AG10803 (cell line): ENCODE measurements around the gene MAP4K5.
A peak's percentile ranks its signal among the peaks of the same experiment; 100 is the strongest.

Experiments used
- DNase-seq: peaks from one replicate; pipeline ENCODE4 v3.0.0; 2010; ENCODE audit warnings: low read depth
- H3K4me3 ChIP-seq: 2 replicates; pipeline ENCODE4 v1.5.1; 2011; ENCODE audit warnings: mild to moderate bottlenecking, low read length, control low read depth
- TF ChIP-seq, protein P1 (sequence below): conservative IDR thresholded peaks from 2 replicates; pipeline ENCODE4 v1.5.1; 2011; ENCODE audit warnings: mild to moderate bottlenecking, low read length, control low read depth, inconsistent platforms

MAP4K5 gene

DNA sequence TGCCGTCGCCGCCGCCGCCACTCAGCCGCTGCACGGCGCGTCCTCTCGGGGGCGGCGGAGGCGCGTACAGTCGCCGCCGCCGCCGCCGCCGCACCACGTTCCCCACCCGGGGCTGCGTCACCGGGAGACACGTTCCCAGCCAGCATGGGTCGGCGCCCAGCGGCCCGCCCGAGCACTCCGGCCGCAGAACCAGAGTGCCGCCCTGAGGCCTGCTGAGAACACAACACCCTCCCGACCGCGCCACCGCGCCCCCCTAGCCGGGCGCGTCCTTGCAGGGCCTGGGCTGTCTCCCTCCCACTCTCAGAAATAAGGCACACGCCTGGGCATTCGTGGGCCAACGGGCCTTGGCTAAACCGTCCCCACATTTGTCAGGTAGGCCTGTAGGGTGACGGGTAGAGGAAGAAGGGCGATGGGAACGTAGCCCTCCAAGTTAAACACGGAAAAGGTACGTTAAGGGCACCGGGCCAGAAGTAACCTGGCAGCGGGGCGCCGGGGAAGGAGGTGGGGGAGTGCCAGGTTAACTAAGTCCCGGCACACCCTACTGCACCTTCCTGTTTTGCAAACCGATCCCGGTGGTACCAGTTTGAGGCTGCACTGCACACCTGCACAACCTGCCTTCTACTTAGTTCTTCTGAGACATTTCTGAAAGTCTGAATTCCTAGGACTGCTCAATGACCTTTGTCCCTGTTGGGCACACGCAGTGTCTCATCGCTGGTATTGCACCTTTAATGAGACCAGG lies at the start of gene MAP4K5:
Gene MAP4K5 (minus strand): TSS at position 68 of the 739 bp plus-strand sequence. CDS start 520 bp downstream, outside the sequence.
- peak within 1 kb of the TSS; percentile 75 for H3K4me3 ChIP-seq
- peak; percentile 90 for DNase-seq
- TF ChIP-seq, protein P1, sequence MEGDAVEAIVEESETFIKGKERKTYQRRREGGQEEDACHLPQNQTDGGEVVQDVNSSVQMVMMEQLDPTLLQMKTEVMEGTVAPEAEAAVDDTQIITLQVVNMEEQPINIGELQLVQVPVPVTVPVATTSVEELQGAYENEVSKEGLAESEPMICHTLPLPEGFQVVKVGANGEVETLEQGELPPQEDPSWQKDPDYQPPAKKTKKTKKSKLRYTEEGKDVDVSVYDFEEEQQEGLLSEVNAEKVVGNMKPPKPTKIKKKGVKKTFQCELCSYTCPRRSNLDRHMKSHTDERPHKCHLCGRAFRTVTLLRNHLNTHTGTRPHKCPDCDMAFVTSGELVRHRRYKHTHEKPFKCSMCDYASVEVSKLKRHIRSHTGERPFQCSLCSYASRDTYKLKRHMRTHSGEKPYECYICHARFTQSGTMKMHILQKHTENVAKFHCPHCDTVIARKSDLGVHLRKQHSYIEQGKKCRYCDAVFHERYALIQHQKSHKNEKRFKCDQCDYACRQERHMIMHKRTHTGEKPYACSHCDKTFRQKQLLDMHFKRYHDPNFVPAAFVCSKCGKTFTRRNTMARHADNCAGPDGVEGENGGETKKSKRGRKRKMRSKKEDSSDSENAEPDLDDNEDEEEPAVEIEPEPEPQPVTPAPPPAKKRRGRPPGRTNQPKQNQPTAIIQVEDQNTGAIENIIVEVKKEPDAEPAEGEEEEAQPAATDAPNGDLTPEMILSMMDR = peak; percentile 76

DNA sequence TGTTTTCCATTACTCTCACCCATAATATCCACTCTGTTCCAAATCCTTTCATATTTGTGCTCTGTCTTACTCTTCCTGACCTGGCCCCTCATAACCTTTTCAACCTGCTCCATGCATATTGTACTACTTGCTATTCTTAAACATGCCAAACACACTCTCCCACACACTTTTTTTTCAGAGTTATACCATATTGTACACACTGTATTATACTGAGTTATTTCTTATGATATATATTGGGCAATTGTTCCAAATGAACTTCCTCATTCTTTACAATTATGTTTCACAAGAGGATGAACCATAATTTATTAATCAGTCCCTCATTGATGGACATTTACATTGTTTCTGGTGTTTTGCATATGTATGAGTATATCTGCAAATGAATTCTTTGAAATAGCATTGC lies 46.1 kb upstream of the MAP4K5 start:
- no peak for DNase-seq
- TF ChIP-seq, protein P1 = no peak
- H3K4me3 ChIP-seq = no peak overlapping the region

- DNase-seq = no peak
- TF ChIP-seq, protein P1 = no peak
- no peak overlapping the region for H3K4me3 ChIP-seq
These were observed 45.6 kb upstream of the MAP4K5 start for GRCh38 chr14:50577982-50578381.

GRCh38 chr14:50575769-50576168 lies 43.4 kb upstream of the MAP4K5 start:
- H3K4me3 ChIP-seq = no peak overlapping the region
- no peak for DNase-seq
- TF ChIP-seq, protein P1 = no peak

DNA sequence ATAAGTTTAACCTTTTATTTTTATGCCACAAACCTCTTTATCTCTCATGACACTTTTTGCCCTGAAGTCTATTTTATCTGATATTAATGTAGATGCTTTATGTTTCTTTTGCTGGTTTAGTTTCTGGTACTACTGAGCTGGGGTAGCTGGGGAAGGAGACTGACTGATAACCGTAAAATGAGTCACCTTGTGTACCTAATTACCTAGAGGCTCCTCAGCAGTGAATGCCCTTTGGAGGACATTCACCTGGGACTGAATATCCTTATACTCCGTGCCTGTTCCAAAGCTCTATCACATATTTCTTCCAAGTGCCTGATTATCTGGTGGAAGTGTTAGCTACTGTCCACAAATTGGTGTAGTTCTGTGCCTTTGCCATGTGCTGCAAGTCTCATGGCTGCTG lies 41.5 kb upstream of the MAP4K5 start:
- no peak overlapping the region for H3K4me3 ChIP-seq
- no peak for DNase-seq
- TF ChIP-seq, protein P1 = no peak

DNA sequence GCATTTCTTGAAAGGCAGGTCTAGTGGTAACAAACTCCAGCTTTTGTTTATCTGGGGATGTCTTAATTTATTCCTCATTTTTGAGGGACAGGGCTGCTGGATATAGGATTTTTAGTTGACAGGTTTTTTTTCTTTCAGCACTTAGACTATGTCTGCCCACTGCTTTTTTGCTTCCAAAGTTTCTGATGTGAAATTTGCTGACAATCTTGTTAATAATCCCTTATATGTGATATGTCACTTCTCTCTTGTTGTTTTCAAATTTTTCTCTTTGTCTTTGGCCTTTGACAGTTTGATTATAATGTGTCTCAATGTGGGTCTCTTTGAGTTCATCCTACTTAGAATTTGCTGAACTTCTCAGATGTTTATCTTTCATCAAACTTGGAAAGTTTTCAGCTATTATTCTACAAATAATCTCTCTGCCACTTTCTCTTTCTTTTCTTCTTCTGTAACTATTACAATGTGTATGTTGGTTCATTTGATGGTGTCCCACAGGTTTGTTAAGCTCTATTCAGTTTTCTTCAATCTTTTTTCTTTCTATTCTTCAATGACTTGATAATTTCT lies 37.4 kb upstream of the MAP4K5 start:
- DNase-seq = no peak
- TF ChIP-seq, protein P1 = no peak
- H3K4me3 ChIP-seq = no peak overlapping the region

DNA sequence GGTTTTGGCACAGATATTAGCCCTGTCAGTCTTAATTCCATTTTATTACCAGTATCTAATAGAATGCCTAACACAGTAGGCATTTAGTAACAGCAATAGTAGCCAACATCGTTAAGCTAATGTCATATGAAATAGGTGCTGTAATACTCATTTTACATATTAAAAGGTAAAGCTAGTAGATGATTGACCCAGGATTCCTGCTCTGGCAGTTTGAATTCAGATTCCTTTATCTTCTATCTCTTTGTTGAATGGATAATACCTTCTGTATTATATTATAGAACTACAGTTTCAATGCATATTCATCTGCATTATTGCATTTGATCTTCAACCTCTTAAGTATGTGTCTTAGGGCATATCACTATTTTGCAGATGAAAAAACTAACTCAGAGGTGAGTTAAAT lies 30.5 kb upstream of the MAP4K5 start:
- TF ChIP-seq, protein P1 = no peak
- DNase-seq = no peak
- no peak overlapping the region for H3K4me3 ChIP-seq
